ENCODE measurements around the gene MRAP2.

Gene MRAP2

DNA sequence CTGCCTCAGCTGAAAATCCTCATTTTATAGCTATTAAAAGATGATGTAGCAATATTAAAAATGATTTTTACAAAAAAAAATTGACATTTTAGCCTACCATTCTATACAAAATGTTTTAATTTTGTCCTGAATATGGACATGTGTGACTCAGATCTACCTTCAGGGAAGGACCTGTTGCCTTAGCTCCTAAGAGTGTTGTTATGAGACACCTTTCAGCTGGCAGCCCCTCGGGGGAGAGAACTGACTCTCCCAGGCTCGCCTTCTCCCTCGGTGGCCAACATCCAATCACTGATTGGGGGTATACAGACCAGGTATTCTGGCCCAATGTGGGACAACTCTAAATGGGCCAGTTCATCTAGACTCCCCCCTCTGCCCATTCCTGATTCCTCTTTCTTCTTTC, 32.5 kb upstream of the MRAP2 start:
- TF ChIP-seq SIN3A (IDR thresholded peaks at IDR 0.05; ENCODE audit: borderline replicate concordance, insufficient read depth, low read length) (no peak), TAF1 (IDR thresholded peaks at IDR 0.05; ENCODE audit: borderline replicate concordance, insufficient read depth, low read length) (no peak), FOXP2 (optimal IDR thresholded peaks at IDR 0.05; ENCODE audit: borderline replicate concordance, extremely low read depth, extremely low read length, insufficient read depth) (no peak), POLR2AphosphoS5 (IDR thresholded peaks at IDR 0.05; ENCODE audit: low read depth, low read length) (no peak)
- TF ChIP-seq, protein P1, sequence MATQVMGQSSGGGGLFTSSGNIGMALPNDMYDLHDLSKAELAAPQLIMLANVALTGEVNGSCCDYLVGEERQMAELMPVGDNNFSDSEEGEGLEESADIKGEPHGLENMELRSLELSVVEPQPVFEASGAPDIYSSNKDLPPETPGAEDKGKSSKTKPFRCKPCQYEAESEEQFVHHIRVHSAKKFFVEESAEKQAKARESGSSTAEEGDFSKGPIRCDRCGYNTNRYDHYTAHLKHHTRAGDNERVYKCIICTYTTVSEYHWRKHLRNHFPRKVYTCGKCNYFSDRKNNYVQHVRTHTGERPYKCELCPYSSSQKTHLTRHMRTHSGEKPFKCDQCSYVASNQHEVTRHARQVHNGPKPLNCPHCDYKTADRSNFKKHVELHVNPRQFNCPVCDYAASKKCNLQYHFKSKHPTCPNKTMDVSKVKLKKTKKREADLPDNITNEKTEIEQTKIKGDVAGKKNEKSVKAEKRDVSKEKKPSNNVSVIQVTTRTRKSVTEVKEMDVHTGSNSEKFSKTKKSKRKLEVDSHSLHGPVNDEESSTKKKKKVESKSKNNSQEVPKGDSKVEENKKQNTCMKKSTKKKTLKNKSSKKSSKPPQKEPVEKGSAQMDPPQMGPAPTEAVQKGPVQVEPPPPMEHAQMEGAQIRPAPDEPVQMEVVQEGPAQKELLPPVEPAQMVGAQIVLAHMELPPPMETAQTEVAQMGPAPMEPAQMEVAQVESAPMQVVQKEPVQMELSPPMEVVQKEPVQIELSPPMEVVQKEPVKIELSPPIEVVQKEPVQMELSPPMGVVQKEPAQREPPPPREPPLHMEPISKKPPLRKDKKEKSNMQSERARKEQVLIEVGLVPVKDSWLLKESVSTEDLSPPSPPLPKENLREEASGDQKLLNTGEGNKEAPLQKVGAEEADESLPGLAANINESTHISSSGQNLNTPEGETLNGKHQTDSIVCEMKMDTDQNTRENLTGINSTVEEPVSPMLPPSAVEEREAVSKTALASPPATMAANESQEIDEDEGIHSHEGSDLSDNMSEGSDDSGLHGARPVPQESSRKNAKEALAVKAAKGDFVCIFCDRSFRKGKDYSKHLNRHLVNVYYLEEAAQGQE (IDR thresholded peaks at IDR 0.05; ENCODE audit: insufficient read depth in 1 of 2, low read depth in 2 of 2, low read length in 2 of 2): no peak

DNA sequence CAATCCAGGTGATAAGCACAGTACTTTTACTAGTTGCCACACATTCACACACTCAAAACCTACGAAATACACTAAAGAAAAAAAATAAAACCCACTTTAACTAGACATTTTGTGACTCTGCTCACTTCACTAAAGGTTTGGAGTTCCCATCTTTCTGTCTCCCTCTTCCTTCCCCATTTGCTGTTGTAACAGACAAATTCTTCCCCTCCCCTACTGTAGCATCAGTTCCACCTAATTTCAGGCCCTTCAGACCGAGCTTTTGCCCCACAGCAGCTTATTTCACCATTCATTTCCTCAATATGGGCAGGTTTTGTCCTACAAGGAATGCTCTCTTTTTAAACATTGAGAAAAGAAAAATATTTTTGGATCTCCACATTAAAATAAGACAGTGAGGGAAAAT, 31.3 kb upstream of the MRAP2 start:
- TF ChIP-seq, protein P1 (IDR thresholded peaks at IDR 0.05; ENCODE audit: insufficient read depth in 1 of 2, low read depth in 2 of 2, low read length in 2 of 2): no peak
- TF ChIP-seq POLR2AphosphoS5 (IDR thresholded peaks at IDR 0.05; ENCODE audit: low read depth, low read length) (no peak), FOXP2 (optimal IDR thresholded peaks at IDR 0.05; ENCODE audit: borderline replicate concordance, extremely low read depth, extremely low read length, insufficient read depth) (no peak), SIN3A (IDR thresholded peaks at IDR 0.05; ENCODE audit: borderline replicate concordance, insufficient read depth, low read length) (no peak)

DNA sequence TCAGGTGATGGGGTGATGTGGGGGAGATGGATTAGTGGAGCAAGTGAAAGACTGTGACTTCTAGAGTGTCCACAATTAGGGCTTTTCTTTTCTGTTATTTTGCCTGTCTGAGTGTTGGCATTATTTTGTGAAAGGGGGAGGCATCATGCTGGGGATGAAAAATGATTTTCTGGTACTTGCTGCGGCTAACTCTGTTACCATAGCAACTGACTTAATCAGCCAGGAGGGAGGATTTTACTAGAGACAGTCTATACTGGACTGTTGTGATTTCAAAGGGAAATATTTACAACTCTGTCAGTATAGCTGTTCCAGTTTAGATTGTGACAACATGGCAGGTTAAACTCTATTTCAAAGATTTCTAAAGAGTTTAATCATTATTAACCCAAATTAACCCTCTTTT, 30.4 kb upstream of the MRAP2 start:
- TF ChIP-seq POLR2AphosphoS5 (IDR thresholded peaks at IDR 0.05; ENCODE audit: low read depth, low read length) (no peak), TAF1 (IDR thresholded peaks at IDR 0.05; ENCODE audit: borderline replicate concordance, insufficient read depth, low read length) (no peak), SIN3A (IDR thresholded peaks at IDR 0.05; ENCODE audit: borderline replicate concordance, insufficient read depth, low read length) (no peak)
- TF ChIP-seq, protein P1 (IDR thresholded peaks at IDR 0.05; ENCODE audit: insufficient read depth in 1 of 2, low read depth in 2 of 2, low read length in 2 of 2): no peak

DNA sequence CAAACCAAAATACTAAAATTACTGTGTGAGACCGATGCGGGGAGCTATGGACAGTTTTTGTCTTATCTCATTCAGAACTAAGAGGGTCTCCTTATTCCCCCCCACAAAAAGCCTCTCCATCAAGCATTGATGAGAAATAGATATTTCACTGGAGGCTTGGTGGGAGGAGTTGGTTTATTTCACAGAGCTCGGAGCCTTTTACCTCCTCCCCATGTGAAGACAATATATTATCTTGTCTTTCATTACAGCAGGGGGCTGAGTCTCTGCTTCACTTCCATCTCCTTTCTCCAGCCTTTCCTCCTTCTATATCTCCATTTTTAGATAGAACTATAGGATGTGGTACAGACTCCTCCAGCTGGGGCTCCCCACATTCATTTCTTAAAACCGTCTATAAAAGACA, 29.9 kb upstream of the MRAP2 start:
- TF ChIP-seq TAF1 (IDR thresholded peaks at IDR 0.05; ENCODE audit: borderline replicate concordance, insufficient read depth, low read length): no peak
- TF ChIP-seq, protein P1 (IDR thresholded peaks at IDR 0.05; ENCODE audit: insufficient read depth in 1 of 2, low read depth in 2 of 2, low read length in 2 of 2): no peak
- TF ChIP-seq POLR2AphosphoS5 (IDR thresholded peaks at IDR 0.05; ENCODE audit: low read depth, low read length): no peak
- TF ChIP-seq FOXP2 (optimal IDR thresholded peaks at IDR 0.05; ENCODE audit: borderline replicate concordance, extremely low read depth, extremely low read length, insufficient read depth): no peak
- no peak for TF ChIP-seq SIN3A (IDR thresholded peaks at IDR 0.05; ENCODE audit: borderline replicate concordance, insufficient read depth, low read length)

DNA sequence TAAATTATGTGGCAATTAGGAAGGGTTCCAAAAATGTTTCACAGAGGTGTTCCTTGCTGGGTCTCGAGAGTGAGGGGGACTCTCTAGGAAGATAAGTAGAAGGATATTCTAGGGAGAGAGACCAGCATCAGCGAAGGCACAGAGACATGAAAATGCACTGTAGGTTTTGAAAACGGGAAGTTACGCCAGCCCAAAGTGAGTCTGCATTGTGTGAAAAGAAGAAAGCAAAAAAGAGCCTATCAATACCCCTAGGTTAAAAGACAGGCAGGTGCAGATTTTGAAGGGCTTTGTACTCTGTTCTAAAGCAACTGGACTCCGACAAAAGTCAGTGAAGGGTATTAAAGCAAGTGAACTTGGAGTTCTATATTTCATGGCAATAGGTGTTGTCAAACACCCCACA, 25.7 kb upstream of the MRAP2 start:
- TF ChIP-seq TAF1 (IDR thresholded peaks at IDR 0.05; ENCODE audit: borderline replicate concordance, insufficient read depth, low read length) (no peak), POLR2AphosphoS5 (IDR thresholded peaks at IDR 0.05; ENCODE audit: low read depth, low read length) (no peak), FOXP2 (optimal IDR thresholded peaks at IDR 0.05; ENCODE audit: borderline replicate concordance, extremely low read depth, extremely low read length, insufficient read depth) (no peak), SIN3A (IDR thresholded peaks at IDR 0.05; ENCODE audit: borderline replicate concordance, insufficient read depth, low read length) (no peak)
- TF ChIP-seq, protein P1 (IDR thresholded peaks at IDR 0.05; ENCODE audit: insufficient read depth in 1 of 2, low read depth in 2 of 2, low read length in 2 of 2): no peak

All from PFSK-1 (cell line).